HL-60 (cell line): ENCODE data around the gene ITGB2.

ENCODE experiments used
- DNase-seq, 2 experiments: peaks; one replicate each; pipeline ENCODE4 v3.0.0-alpha.2; 2010 to 2020; ENCODE audit warnings: low read depth in 1 of 2, low spot score in 1 of 2
- H3K27ac ChIP-seq: fragments of 250-450 bp; sonication (Bioruptor Pico); replicated peaks from 2 replicates; pipeline ENCODE4 v1.5.1; 2020; ENCODE audit warnings: mild to moderate bottlenecking, moderate library complexity
- H3K27me3 ChIP-seq: fragments of 250-450 bp; sonication (Bioruptor Pico); 2 replicates; pipeline ENCODE4 v1.5.1; 2021; ENCODE audit warnings: mild to moderate bottlenecking, moderate library complexity; ENCODE audit not compliant: insufficient read depth, poor library complexity, severe bottlenecking
- H3K4me3 ChIP-seq: replicated peaks from 2 replicates; pipeline ENCODE4 v1.5.1; 2011; ENCODE audit warnings: mild to moderate bottlenecking, control low read depth, low read length; ENCODE audit not compliant: insufficient read depth
- CTCF ChIP-seq: IDR thresholded peaks from one replicate; pipeline ENCODE4 v1.5.1; 2011; ENCODE audit warnings: low read length, control low read depth, inconsistent platforms; ENCODE audit not compliant: insufficient read depth
- GABPA ChIP-seq: IDR thresholded peaks from 2 replicates; pipeline ENCODE4 v1.6.1; 2012; ENCODE audit warnings: low read depth
- POLR2AphosphoS5 ChIP-seq: IDR thresholded peaks from 2 replicates; pipeline ENCODE4 v1.6.1; 2012; ENCODE audit warnings: low read depth
- REST ChIP-seq: IDR thresholded peaks from 2 replicates; pipeline ENCODE4 v1.6.1; 2012; ENCODE audit warnings: low read depth; ENCODE audit not compliant: insufficient replicate concordance
- SPI1 ChIP-seq: IDR thresholded peaks from 2 replicates; pipeline ENCODE4 v1.6.1; 2012; ENCODE audit warnings: low read depth, mild to moderate bottlenecking, borderline replicate concordance

The ITGB2 gene

GRCh38 chr21:44940116-44940631 lies 19.5 kb upstream of the ITGB2 start:
- peak in 1 of 2 experiments; percentile 54 for DNase-seq
- H3K27me3 ChIP-seq = no peaks in the 10 kb centered on the region
- no peak for TF ChIP-seq CTCF
- no peak for TF ChIP-seq GABPA
- peak overlapping the region; percentile 69 for H3K4me3 ChIP-seq
- peak overlapping the region; percentile 75 for H3K27ac ChIP-seq

GRCh38 chr21:44939532-44940115 lies 18.9 kb upstream of the ITGB2 start, which contains the start of gene SLX9:
SLX9 (plus strand) TSS chr21:44940029; CDS start chr21:44940058, 29 bp downstream.
- Histone ChIP-seq H3K4me3 (peak within 1 kb of the TSS; percentile 69), H3K27me3 (no peaks in the 10 kb centered on the region), H3K27ac (peak within 1 kb of the TSS; percentile 75)
- TF ChIP-seq GABPA = peak; percentile 99
- TF ChIP-seq POLR2AphosphoS5 = peak; percentile 80
- TF ChIP-seq REST = peak; percentile 4
- TF ChIP-seq CTCF = no peak
- TF ChIP-seq SPI1 = no peak
- peak; percentile 74 to 79 for DNase-seq

GRCh38 chr21:44938772-44939531 lies 18.3 kb upstream of the ITGB2 start:
- H3K27ac ChIP-seq = peak overlapping the region; percentile 64
- H3K27me3 ChIP-seq = no peaks in the 10 kb centered on the region
- TF ChIP-seq GABPA (no peak), CTCF (no peak), SPI1 (no peak), POLR2AphosphoS5 (no peak), REST (no peak)
- DNase-seq = no peak
- peak overlapping the region; percentile 69 for H3K4me3 ChIP-seq

GRCh38 chr21:44935533-44935927 lies 14.8 kb upstream of the ITGB2 start:
- DNase-seq = no peak
- no peak for TF ChIP-seq SPI1
- TF ChIP-seq REST = no peak
- no peak for TF ChIP-seq GABPA
- no peak for TF ChIP-seq POLR2AphosphoS5
- no peak for TF ChIP-seq CTCF
- no peak overlapping the region for H3K4me3 ChIP-seq
- H3K27ac ChIP-seq = no peak overlapping the region
- no peaks in the 10 kb centered on the region for H3K27me3 ChIP-seq
